H1 (cell line): ENCODE measurements around the gene ANKRD36.
"Not testable (repeated sequence)": the region's sequence is repeated elsewhere in the genome, so short reads cannot be mapped to it uniquely, and the experiment has no call there.

ENCODE experiments used
- ATF3 ChIP-seq: IDR thresholded peaks from 2 replicates; pipeline ENCODE4 v1.6.1; 2011; ENCODE audit warnings: low read depth, mild to moderate bottlenecking, low read length; ENCODE audit not compliant: insufficient read depth
- CTCF ChIP-seq, 3 experiments: IDR thresholded peaks; 1 replicate in 2 of 3; 2 replicates in 1 of 3; pipeline versions ENCODE4 v1.5.1 to v1.6.1; 2011; ENCODE audit warnings: low read length in 3 of 3, mild to moderate bottlenecking in 3 of 3, inconsistent platforms in 2 of 3, low read depth in 1 of 3, moderate library complexity in 1 of 3; ENCODE audit not compliant: insufficient read depth in 1 of 3; ENCODE audit errors: control extremely low read depth in 1 of 3
- POLR2AphosphoS5 ChIP-seq: IDR thresholded peaks from 2 replicates; pipeline ENCODE4 v1.6.1; 2011; ENCODE audit warnings: low read depth, low read length
- SIN3A ChIP-seq, 2 experiments: IDR thresholded peaks in 1 of 2; conservative IDR thresholded peaks in 1 of 2; 2 replicates each; pipeline ENCODE4 v1.6.1; 2011 to 2012; ENCODE audit warnings: low read length in 2 of 2, improper control_type of control experiment in 1 of 2, low read depth in 1 of 2, mild to moderate bottlenecking in 1 of 2

DNA sequence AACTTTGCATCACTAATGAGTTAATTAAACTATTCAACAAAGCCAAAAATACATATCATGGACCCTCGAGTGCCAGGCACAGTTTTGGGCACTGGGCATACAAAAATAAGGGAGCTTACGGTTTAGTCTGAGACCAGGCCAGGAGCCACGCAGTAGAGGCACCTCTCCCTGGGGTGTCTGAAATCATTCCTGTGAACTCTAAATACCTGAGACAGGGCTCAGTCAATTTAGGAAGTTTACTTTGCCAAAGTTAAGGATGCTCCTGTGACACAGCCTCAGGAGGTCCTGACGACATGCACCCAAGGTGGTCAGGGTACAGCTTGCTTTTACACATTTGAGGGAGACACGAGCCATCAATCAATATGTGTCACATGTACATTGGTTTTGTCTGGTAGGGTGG, 46.9 kb upstream of the ANKRD36 start:
- TF ChIP-seq POLR2AphosphoS5; SIN3A (conservative IDR thresholded peaks at IDR 0.05 in 1 of 2, IDR thresholded peaks at IDR 0.05 in 1 of 2; ENCODE audit: low read depth in 1 of 2, low read length in 2 of 2); ATF3; CTCF (IDR thresholded peaks at IDR 0.05; ENCODE audit: control extremely low read depth in 1 of 3, insufficient read depth in 1 of 3, low read depth in 1 of 3, low read length in 3 of 3): not testable (repeated sequence)
